ENCODE data around the gene ART5. TPM values are rescaled to one million over a fixed set of nuclear protein-coding genes. Genes with fewer than 3 reads are reported as not detected.

The ART5 gene
- total and polyA plus RNA-seq, 12 donors: 0.13 to 0.78 (median 0.30) TPM; not detected in 5

DNA sequence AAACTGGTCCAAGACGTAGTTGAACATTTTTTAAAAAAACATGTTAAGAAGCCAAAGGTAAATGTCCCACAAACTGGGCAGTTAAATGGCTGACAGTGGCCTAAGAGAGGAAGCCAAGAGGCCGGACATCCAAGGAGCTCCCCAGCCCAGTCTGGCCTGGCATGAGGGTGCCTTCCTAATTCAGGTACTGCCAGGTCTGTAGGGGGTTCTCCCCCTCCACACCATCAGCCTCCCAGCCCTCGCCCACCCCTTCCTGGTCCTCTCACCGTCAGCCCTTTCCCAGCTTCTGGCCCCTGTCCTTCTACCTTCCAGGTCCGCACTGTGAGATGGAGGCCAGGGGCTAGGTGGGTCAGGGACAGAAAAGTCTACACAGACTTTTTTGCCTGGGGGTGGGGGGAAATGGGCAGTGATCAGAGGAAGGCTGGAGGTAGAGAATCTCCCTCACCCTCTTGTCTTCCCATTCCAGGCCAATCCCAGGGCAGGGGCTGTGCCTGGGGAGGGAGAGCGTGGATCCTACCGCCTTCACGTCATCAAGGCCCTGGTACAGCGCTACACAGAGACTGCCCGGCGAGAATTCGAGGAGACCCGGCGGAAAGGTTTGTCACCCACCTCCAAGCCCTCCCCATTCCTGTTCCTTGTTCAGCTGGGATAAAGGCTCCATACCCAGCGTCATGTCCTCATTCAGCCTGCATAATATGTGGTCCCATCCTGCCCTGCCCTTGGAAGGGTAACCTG is 6.0 kb downstream of the ART5 start:
- no peak for DNase-seq
- no peaks in the 10 kb centered on the region for H3K9me3 ChIP-seq (replicated peaks in 1 of 3)
- TF ChIP-seq CTCF (IDR thresholded peaks at IDR 0.05): no peak
- no peak for TF ChIP-seq POLR2A (IDR thresholded peaks at IDR 0.05)
- H3K27me3 ChIP-seq: no peaks in the 10 kb centered on the region
- intact Hi-C loops (cut with DNase I): no loop called here
- no peak overlapping the region for H3K4me3 ChIP-seq
- no peaks in the 10 kb centered on the region for H3K4me1 ChIP-seq (replicated peaks in 1 of 2)
- no peak overlapping the region for H3K27ac ChIP-seq
- WGBS, 4 donors: 85 to 93% (median 90%) methylated on average over 13 to 15 of the region's 15 CpGs
- H3K36me3 ChIP-seq (replicated peaks in 1 of 2): no peaks in the 10 kb centered on the region

- Histone ChIP-seq H3K27me3 (no peaks in the 10 kb centered on the region), H3K9me3 (replicated peaks in 1 of 3) (no peaks in the 10 kb centered on the region), H3K4me3 (no peak overlapping the region), H3K36me3 (replicated peaks in 1 of 2) (no peaks in the 10 kb centered on the region), H3K27ac (no peak overlapping the region), H3K4me1 (replicated peaks in 1 of 2) (no peaks in the 10 kb centered on the region)
- TF ChIP-seq CTCF (IDR thresholded peaks at IDR 0.05) (no peak), POLR2A (IDR thresholded peaks at IDR 0.05) (no peak)
- intact Hi-C loops (cut with DNase I): no loop called here
- DNase-seq: no peak
- 81 to 91% (median 87%) methylated on average over 5 of the region's 5 CpGs for WGBS, 4 donors
Observed at GRCh38 chr11:3632070-3632660, 9.6 kb downstream of the ART5 start.

DNA sequence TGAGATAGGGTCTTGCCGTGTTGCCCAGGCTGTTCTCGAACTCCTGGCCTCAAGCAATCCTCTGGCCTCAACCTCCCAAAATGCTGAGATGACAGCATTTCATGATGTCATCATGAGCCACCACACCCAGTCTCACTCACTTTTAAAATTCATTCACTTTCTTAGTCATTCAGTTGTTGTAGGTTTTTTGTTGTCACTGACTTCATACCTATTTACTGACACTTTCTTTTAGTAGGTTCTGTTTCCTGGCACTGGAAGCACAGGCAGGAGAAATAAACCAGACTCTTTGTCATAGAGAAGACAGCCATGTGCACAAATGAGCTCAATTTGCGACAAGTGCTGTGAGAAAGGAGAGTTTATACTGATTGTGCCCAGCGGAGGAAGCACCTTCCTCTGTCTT is 10.5 kb downstream of the ART5 start:
- TF ChIP-seq CTCF (IDR thresholded peaks at IDR 0.05) (no peak), POLR2A (IDR thresholded peaks at IDR 0.05) (no peak)
- WGBS, 4 donors: 87 to 92% (median 91%) methylated on average over 4 of the region's 4 CpGs

DNA sequence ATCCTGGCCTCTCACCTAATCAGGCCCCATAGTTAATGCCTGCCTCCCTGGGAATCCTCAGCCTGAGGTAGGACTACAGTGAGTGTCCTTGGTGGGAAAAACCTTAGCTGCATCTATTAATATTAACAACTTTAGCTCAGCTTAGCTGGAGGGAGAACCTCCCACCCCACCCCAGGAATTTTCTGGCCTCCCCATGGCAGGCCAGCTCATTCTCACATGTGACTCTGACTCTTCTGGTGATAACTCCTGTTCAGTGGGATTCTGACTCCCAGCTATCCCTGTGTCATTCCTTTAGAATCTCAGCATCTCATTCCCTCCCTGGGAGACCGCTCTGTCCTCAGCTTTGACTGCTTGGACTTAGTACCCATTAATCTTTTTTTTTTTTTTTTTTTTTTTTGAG is 14.5 kb downstream of the ART5 start:
- WGBS, 4 donors: 90 to 100% (median 97%) methylated on average over 1 of the region's 1 CpG
- H3K27ac ChIP-seq: no peak overlapping the region
- DNase-seq: no peak
- H3K4me3 ChIP-seq: no peak overlapping the region
- H3K27me3 ChIP-seq: no peaks in the 10 kb centered on the region
- no peaks in the 10 kb centered on the region for H3K9me3 ChIP-seq (replicated peaks in 1 of 3)
- no peak for TF ChIP-seq POLR2A (IDR thresholded peaks at IDR 0.05)
- no peak for TF ChIP-seq CTCF (IDR thresholded peaks at IDR 0.05)
- no peaks in the 10 kb centered on the region for H3K4me1 ChIP-seq (replicated peaks in 1 of 2)
- H3K36me3 ChIP-seq (replicated peaks in 1 of 2): no peaks in the 10 kb centered on the region
- intact Hi-C loops (cut with DNase I): no loop called here

More for the DNA sequence above, 10.5 kb downstream of the ART5 start:
- no peaks in the 10 kb centered on the region for H3K4me1 ChIP-seq (replicated peaks in 1 of 2)
- DNase-seq: no peak
- H3K27ac ChIP-seq: no peak overlapping the region
- intact Hi-C loops (cut with DNase I): no loop called here
- no peaks in the 10 kb centered on the region for H3K27me3 ChIP-seq
- no peak overlapping the region for H3K4me3 ChIP-seq
- no peaks in the 10 kb centered on the region for H3K9me3 ChIP-seq (replicated peaks in 1 of 3)
- no peaks in the 10 kb centered on the region for H3K36me3 ChIP-seq (replicated peaks in 1 of 2)

Measured in adrenal gland (tissue), 12 donors.